ENCODE measurements around the gene ANKRD12. TPM values are rescaled to one million over a fixed set of nuclear protein-coding genes. Genes with fewer than 3 reads are reported as not detected.

Gene ANKRD12
- total and polyA plus RNA-seq, 2 experiments from 2014 or later, result 23.9 to 92.4 TPM

DNA sequence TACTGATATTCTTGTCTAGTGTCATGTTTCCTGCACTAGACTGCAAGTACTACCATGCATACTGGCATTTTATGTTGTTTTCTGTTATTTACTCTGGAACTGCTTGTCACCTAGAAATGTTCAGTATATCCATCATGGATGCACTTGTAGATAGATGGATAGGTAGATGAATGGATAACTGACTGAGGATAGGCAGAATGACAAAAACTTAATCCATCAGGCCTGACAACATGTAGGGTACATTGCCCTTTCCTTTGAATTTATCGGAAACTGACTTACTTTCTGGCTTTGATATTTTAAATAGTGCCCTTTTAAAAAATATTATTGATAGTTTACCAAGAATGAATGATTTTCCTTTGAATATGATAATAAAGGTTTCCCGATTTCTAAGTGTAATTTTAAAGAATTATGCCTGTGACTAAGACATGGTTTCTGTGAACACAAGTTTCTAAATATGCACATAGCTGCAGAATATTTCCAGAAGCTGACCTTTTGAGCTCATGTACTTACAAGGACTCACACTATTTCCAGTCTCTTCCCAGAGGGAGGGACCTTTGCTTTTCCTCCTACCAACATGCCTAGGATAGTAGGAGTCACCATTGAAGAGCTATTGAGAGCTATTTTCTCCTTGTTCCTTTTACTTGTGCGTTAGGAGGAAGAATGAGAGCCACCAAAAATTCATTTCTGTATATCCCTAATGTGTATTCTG, 81.3 kb downstream of the ANKRD12 start (continued):
- TF ChIP-seq CTCF (conservative IDR thresholded peaks at IDR 0.05; ENCODE audit: low read depth in 2 of 2) (no peak), JUNB (IDR thresholded peaks at IDR 0.05; ENCODE audit: unreplicated experiment) (no peak), ZNF331 (CRISPR knock-in tag; IDR thresholded peaks at IDR 0.05; ENCODE audit: low read depth) (no peak), EZH2 (IDR thresholded peaks at IDR 0.05; ENCODE audit: low read depth, unreplicated experiment) (no peak), CREB1 (CRISPR knock-in tag; IDR thresholded peaks at IDR 0.05; ENCODE audit: low read depth) (no peak)

GRCh38 chr18:9221040-9221439, 84.5 kb downstream of the ANKRD12 start:
- H3K27me3 ChIP-seq (ENCODE audit: insufficient read depth), result no peaks in the 10 kb centered on the region
- no peak overlapping the region for H3K4me2 ChIP-seq
- Mint-ChIP-seq H3K9me3 (no peaks in the 10 kb centered on the region), H3K27ac (no peak overlapping the region), H3K4me1 (no peaks in the 10 kb centered on the region), H3K36me3 (ENCODE audit: low read depth) (peaks cover 18% of the 10 kb centered on the region; the same call in 2 of the 3 replicates), H3K4me3 (no peak overlapping the region), H3K27me3 (ENCODE audit: insufficient read depth, low read depth, poor library complexity) (peaks cover 1% of the 10 kb centered on the region)
- ATAC-seq (no peak), DNase-seq (ENCODE audit: low spot score) (no peak)
- H3K4me3 ChIP-seq, result no peak overlapping the region
- no peak overlapping the region for H3K27ac ChIP-seq (ENCODE audit: low read depth)
- no peaks in the 10 kb centered on the region for H4K20me1 ChIP-seq (replicated peaks; ENCODE audit: insufficient read depth)
- no peaks in the 10 kb centered on the region for H3F3A ChIP-seq (replicated peaks; ENCODE audit: low read depth)
- no peaks in the 10 kb centered on the region for H3K79me2 ChIP-seq (replicated peaks; ENCODE audit: insufficient read depth)
- H3K4me1 ChIP-seq (ENCODE audit: insufficient read depth), result no peaks in the 10 kb centered on the region
- TF ChIP-seq REST (IDR thresholded peaks at IDR 0.05; ENCODE audit: unreplicated experiment), result no peak
- TF ChIP-seq CREB1 (CRISPR knock-in tag; IDR thresholded peaks at IDR 0.05; ENCODE audit: low read depth), result no peak
- TF ChIP-seq EZH2 (IDR thresholded peaks at IDR 0.05; ENCODE audit: low read depth, unreplicated experiment), result no peak
- no peak for TF ChIP-seq ZNF462 (CRISPR knock-in tag; IDR thresholded peaks at IDR 0.05)
- TF ChIP-seq JUNB (IDR thresholded peaks at IDR 0.05; ENCODE audit: unreplicated experiment), result no peak
- H2AFZ ChIP-seq, result no peak overlapping the region
- no peaks in the 10 kb centered on the region; the same call in 1 of the 2 replicates for H3K36me3 ChIP-seq (ENCODE audit: insufficient read depth)
- H3K9me2 ChIP-seq (ENCODE audit: insufficient read depth), result no peaks in the 10 kb centered on the region
